HG03139 (cell line): Measurements from ENCODE around the gene MACROD2.

Source experiments
- ATAC-seq: cut with Tn5 transposase; IDR thresholded peaks from one replicate; pipeline ENCODE4 v1.9.1; 2021; ENCODE audit not compliant: unreplicated experiment

MACROD2 gene

DNA sequence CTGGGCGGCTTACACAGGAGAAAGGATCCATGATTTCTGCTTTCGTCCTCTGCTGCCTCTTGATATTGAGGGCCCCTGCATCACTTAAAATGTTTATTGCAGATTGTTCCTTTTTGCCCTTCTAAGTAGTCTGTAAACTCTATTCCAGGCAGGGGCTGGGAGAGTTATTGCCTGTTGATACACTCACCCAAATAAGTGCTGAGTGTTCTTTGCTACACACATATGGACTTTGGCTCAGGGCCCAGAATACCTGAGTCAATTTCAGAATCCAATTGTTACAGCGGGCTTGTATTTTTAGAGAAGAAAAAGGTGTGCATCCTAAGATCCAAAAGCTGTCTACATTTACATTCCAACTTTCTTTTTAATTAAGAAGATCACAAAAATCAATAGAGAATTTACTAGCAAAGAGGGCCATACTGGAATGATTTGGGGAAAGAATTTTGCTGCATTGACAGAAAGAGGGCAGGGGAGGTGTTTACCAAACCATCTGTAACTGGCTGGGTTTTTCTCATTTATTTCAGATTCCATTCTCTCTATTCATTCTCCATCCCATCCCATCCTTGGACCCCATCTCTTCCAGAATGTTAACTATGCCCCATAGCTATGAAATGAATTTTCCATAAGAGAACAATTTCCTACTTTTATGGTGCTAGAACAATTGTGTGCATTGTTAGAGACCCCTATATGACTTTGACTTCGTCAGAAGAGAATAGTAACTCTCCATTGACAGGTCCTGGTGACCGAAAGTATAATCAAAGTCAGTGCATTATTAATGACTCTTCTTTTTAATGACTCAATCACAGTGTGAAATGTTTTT is 1302.0 kb downstream of the MACROD2 start:
- ATAC-seq, result no peak

DNA sequence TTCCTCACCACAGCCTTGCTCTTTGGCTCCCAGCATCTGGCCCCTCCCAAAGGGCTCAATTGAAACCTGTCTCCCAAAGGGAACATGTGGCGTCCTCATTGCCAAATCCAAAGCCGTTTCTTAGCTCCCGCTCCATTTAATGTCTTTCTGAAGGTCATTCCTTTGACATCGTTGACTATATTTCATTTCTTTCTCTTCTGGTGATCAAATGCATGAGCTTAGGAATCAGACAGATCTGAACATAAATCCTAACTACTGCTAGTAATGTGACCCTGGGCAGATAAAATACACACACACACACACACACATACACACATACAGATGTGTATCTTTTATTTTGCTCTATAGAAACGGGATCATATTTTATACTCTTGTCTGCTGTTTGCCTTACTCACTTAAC is 1306.8 kb downstream of the MACROD2 start:
- no peak for ATAC-seq

- no peak for ATAC-seq
These were observed 1315.0 kb downstream of the MACROD2 start for GRCh38 chr20:15310361-15310760.

DNA sequence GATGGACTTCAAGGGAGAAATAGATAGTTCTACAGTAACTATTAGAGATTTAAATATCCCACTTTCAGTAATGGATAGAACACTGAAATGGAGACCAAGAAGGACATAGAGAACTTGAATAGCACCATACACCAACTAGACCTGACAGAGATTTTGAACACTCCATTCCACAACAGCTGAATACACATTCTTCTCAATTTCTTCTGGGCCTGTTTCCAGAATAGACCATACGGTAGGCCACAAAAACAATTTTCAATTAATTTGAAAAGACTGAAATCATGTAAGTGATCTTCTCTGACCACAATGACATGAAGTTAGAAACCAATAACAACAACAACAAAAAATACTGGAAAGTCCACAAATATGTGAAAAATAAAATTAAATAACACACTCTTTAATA is 1321.2 kb downstream of the MACROD2 start:
- no peak for ATAC-seq

DNA sequence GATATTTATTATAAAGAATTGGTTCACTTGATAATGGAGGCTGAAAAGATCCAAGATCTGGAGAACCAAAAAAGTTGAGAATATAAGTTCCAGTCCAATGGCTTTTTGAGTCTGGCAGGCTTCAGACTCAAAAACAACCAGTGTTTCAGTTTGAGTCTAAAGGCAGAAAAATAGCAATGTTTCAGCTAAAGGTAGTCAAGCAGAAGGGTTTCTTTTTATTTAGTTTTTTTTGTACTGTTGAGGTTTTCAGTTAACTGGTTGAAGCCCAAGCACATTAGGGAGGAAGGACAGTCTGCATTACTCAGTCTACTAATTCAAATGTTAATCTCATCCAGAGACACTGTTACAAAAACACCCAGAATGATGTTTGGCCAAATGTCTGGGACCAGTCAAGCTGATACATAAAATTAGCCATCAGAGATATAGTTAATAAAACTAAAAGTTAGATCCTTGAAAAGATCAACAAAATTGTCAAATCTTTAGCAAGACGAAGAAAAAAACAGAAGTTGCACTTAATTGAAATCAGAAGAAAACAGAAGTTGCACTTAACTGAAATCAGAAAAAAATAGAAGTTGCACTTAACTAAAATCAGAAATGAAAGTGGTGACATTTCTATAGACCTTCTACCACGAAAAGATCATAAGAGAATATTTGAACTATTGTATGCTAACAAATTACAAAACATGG is 1322.4 kb downstream of the MACROD2 start:
- peak; percentile 81 for ATAC-seq

- ATAC-seq, result no peak
These were observed 1323.4 kb downstream of the MACROD2 start for GRCh38 chr20:15318682-15319081.

DNA sequence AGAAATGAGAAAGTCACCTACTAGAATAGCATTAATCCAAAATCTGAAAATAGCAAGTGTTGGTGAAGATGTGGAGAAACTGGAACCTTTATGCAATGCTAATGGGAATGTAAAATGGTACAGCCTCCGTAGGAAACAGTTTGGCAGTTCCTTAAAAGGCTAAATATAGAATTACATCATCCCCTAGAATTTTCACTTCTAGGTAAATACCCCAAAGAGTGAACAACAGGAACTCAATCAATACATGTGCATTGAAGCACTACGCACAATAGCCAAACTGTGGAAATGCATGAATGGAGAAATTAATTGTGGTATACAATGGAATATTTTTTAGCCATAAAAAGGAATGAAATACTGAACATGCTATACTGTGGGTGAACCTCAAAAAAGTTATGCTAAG is 1324.1 kb downstream of the MACROD2 start:
- no peak for ATAC-seq

DNA sequence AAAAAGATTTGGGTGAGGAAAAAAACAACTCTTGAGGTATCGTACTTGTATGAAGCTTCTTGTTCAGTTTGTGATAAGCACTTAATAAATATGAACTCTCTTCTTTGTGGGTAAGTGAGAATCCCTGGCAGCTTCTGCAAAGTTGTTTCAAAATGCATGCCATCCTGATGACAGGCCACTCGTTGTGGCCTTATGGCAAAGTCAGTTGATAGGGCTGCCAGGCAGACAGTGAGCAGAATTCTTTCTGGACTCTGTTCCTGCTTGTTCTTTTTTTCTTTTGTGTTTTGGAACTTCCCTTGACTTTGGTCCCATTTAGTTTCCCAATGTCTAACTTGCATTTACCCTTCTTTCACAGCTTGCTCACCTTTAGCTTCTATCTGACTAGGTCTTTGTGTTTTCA is 1325.6 kb downstream of the MACROD2 start:
- ATAC-seq, result no peak

DNA sequence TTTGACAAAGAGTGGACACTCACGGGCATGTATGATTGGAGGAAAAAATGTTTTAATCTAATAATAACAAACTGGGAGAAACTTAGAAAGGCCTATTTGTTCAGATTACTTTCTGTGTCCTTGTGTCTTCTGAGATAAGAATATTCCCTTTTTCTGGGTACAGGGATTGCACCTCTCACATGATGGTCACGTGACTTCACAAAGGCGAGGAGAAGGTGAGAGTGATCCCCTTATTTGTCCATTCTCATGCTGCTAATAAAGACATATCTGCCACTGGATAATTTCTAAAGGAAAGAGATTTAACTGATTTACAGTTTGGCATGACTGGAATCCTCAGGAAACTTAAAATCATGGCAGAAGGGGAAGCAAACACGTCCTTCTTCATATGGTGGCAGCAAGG is 1331.8 kb downstream of the MACROD2 start:
- ATAC-seq, result no peak

DNA sequence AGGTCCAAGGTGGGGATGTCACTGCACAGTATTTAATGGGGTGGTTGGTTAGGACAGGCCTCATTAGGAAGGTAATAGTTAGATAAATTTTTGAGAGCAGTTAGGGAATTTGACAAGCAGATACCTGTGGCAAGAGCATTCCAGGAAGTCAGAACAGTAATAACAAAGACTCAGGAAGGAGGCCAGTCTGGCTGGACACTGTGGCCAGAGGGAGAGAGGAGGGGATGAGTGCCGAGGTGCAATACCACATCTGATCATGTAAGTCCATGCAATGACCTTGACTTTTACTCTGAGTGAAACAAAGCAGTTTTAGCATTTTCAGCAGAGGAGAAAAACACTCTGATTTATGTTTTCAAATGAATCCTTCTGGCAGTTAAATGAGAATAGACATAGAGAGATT is 1332.8 kb downstream of the MACROD2 start:
- ATAC-seq, result no peak

DNA sequence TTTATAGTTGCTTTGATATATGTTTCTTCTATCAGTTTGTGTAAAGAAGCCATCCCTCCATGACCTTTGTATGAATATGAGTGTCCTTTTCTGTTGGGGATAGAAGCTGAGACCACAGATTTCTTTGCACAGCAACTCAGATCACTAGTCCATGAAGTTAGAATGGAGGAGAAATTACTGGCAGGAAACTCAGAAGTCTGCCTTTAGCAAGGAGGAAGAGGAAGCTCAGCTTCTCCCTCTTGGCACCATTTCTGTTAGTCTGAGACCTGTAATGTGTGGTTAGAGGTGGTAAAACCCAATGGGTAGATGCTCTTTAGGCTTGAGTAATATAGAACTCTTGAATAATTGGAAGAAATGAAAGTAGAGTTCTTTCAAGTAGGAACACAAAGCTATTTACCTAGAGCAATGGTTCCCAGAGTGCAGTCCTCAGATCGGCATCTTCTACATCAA is 1337.4 kb downstream of the MACROD2 start:
- ATAC-seq, result peak; percentile 83

DNA sequence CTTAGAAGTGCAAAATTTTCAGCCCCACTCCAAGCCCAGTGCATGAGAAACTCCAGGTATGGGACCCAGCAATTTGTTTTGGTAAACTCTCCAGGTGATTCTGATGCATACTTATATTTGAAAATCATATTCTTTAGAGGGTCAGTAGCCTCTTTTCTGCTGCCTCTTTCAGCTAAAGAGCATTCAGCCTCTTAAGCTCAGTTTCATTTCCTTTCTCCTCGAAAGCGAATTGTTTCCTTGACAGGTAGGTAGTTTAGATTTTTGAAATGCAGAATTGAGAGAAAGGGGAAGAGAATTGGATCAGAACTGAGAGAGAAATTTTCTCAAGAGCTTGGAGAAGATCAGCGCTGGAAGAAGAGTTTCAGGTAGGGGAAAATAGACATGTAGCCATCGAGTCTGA is 1337.9 kb downstream of the MACROD2 start:
- peak; percentile 29 for ATAC-seq

- no peak for ATAC-seq
These were observed 1340.7 kb downstream of the MACROD2 start for GRCh38 chr20:15336011-15336410.

DNA sequence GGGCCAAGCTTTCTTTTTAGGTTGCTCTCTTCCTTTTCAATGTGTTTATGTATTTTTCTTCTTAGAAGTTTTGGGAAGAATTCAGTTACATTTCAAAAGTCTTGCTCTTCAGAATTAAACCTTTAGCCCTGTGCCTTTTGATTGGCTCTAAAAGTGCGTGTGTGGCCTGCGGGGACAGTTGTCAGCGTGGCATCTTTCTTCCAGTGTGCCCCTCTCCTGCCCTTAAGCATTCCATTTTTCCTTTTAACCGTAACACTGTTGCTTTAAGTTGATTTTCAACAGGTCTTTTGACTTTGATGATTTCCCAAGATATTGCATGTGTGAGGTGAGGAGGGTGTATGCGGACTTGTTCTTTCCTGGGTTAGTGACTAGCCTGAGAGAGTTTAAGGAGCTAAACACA is 1341.2 kb downstream of the MACROD2 start:
- no peak for ATAC-seq

GRCh38 chr20:15339264-15339663 is 1343.9 kb downstream of the MACROD2 start:
- ATAC-seq, result no peak

DNA sequence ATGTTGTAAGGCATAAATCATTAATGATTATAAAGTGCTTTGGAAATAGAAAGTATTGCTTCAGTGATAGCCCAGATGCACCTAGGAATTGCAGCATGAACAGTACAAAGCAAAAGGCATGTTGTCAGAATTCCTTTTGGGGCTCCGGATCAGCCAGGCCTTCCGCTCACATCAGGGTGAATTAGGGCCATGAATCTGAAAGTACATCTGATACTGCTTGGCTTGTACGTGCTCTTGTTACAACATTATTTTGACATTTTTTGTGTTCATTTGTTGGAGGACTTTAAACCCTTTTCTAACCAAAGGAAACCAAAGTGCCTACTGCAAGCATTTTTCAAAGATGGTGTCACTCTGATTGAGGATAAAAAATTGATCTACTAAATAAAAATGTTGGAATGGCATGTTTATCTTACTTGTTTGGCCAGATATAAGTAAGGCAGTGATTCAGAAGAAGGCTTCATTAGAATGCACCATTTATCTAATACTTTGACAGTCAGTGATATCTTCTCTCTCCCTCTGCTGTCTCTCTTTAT is 1347.7 kb downstream of the MACROD2 start:
- no peak for ATAC-seq

DNA sequence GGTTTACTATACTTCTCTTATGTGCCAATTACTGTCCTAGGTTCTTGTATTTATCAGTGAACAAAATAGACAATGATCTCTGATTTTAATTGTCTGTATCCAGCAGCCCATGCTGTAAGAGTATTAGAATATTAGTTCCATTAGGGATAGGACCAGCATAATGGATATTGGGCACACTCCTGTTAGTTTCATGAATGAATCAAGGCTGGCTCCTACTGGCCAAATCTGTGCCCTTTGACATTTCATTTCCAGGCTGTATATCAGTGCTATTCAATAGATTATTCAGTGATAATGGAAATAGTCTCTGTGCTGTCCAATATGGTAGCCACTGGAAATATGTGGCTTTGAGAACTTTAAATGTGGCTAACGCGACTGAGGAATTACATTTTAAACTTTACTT is 1350.0 kb downstream of the MACROD2 start:
- no peak for ATAC-seq

GRCh38 chr20:15346657-15347280 is 1351.5 kb downstream of the MACROD2 start:
- no peak for ATAC-seq

DNA sequence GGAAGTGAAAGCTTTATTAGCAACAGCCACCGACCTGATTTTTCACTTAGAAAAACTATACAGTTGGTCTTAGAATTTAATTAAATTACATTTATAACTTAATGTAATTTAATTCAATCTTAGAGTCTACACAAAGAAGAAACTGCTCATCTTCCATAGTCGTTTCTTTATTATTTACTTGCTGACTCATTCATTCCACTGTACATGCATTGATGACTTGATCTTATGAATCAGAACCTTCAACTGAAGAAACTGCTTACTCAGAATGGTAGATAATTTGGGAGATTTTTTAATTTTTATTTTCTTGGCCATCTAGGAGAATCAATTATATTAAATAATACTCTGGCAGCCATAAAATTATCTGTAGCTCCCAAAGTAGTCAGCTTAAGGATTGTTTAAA is 1363.7 kb downstream of the MACROD2 start:
- ATAC-seq, result no peak

DNA sequence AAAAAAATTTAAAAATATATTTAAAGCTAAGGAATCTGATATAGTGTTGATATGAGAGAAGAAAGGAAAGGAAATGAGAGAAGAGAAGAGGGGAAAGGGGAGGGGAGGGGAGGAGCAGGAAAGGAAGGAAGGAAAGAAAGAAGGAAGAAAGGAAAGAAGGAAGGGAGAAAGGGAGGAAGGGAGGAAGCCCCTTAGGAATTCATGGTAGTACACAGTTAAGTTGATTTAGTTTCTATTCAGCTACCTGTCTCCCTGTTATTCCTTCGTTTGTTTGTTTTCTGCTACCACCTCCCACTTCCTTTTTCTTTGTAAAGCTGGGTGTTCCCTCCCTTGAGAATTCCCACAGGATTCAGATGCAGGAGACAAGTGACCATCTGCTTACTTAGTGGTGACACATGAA is 1367.5 kb downstream of the MACROD2 start:
- ATAC-seq, result no peak

DNA sequence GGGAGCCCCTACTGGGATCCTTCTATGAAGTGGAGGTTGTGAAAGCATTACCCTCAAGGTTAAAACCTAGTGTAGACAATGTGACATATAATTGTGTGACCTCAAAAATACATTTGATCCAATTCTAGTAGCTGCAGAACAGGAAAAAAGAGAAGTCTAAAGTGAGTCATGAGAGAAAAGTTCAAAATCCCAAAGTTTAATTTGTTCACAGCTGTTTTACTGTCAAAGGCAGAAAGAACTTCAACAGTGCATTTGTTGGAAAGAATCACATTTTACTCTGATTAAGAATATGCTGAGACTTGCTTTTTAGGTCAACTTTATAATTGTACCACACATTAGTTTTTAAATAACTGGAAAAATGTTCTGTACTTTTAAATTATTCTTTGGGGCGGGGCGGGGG is 1369.5 kb downstream of the MACROD2 start:
- no peak for ATAC-seq

GRCh38 chr20:15370370-15370769 is 1375.1 kb downstream of the MACROD2 start:
- no peak for ATAC-seq
